Effector CD8-positive, alpha-beta T cell (primary cell): ENCODE data around the gene ZNF782.
A peak's percentile ranks its signal among the peaks of the same experiment; 100 is the strongest.
"Not testable (repeated sequence)": the region's sequence is repeated elsewhere in the genome, so short reads cannot be mapped to it uniquely, and the experiment has no call there.

Experiments used
- DNase-seq: peaks from one replicate; lab custom pipeline; 2025; lab: John Stamatoyannopoulos, UW
- total RNA-seq, 4 experiments: gene quantifications; one replicate each; lab custom pipeline; 2026; lab: John Stamatoyannopoulos, UW

Gene ZNF782
- 18.3 to 24.5 (median 21.3) reads per million in 4 experiments for total RNA-seq

- DNase-seq: peak; percentile 82
Measured at GRCh38 chr9:96853781-96854650, at the start of gene ZNF782. Gene ZNF782, minus strand, starts transcription at chr9:96854514. Its CDS starts 2,553 bp downstream, at chr9:96851961.

- DNase-seq: not testable (repeated sequence)
Measured at GRCh38 chr9:96900010-96900409, 45.7 kb upstream of the ZNF782 start.

DNA sequence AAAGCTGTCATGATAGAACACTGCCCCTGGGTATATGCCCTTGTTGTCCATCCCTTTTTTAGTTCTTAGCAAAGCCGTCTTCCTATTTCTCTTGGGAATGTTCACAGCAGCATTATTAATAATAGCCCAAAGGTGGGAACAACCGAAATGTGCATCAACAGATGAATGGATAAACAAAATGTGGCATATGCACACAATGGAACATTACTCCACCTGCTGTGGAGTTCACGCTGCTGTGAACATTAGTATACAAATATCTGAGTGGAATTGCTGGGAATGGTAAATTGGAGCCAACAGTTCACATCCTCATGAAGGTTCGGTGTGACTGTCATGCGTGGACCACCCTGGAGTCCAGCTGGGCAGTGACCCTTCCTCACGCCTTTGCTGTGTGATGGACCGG lies 37.8 kb upstream of the ZNF782 start:
- no peak for DNase-seq

- no peak for DNase-seq
Measured at GRCh38 chr9:96888591-96888990, 34.3 kb upstream of the ZNF782 start.

GRCh38 chr9:96885424-96885823 lies 31.1 kb upstream of the ZNF782 start:
- no peak for DNase-seq

DNA sequence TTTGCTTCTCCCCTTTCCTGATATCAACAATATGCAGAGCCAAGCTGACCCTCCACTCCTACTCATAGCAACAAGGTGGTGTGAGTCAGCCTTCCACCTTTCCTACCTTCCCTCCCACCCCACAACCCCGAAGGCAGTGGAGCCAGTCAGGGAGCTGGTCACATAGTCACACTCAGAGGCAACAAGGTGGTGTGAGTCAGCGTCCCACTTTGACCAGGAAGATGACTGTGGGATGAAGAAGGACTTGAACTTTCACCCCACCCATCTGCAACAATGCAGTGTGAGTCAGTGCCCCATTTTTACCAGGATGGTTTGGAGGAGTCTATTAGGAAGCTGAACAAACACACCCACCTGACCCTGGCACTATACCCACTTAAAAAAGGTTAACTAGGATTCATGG lies 30.1 kb upstream of the ZNF782 start:
- DNase-seq: no peak

GRCh38 chr9:96883922-96884321 lies 29.6 kb upstream of the ZNF782 start:
- no peak for DNase-seq

GRCh38 chr9:96877269-96877668 lies 23.0 kb upstream of the ZNF782 start:
- DNase-seq: no peak

GRCh38 chr9:96875461-96876142 lies 21.3 kb upstream of the ZNF782 start:
- no peak for DNase-seq

DNA sequence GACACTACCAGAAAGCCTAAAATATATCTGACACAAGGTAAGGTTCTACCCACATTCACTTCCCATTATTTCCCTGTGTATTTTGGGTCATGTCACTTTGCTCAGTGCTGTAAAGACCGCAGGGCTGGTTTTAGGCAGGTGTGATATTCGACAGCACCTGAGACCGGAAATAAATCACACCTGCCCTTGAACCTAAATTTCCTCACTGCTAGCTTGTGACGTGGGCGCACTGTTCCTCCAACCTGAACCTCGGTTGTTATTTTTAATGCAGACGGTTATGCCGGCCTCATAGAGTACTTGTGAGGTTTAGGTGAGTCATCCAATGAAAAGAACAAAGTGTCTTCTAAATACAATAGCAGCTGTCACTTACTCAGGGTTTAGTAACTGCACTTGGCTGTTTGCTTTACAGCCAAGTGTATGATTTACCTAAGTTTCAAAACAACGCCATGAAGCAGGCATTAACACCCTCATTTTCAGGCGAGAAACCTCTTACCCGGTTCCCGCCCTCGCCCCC lies 20.7 kb upstream of the ZNF782 start:
- no peak for DNase-seq

GRCh38 chr9:96874201-96874785 lies 20.0 kb upstream of the ZNF782 start:
- DNase-seq: no peak

- no peak for DNase-seq
Measured at GRCh38 chr9:96871176-96871575, 16.9 kb upstream of the ZNF782 start.

- no peak for DNase-seq
Measured at GRCh38 chr9:96868709-96869108, 14.4 kb upstream of the ZNF782 start.

DNA sequence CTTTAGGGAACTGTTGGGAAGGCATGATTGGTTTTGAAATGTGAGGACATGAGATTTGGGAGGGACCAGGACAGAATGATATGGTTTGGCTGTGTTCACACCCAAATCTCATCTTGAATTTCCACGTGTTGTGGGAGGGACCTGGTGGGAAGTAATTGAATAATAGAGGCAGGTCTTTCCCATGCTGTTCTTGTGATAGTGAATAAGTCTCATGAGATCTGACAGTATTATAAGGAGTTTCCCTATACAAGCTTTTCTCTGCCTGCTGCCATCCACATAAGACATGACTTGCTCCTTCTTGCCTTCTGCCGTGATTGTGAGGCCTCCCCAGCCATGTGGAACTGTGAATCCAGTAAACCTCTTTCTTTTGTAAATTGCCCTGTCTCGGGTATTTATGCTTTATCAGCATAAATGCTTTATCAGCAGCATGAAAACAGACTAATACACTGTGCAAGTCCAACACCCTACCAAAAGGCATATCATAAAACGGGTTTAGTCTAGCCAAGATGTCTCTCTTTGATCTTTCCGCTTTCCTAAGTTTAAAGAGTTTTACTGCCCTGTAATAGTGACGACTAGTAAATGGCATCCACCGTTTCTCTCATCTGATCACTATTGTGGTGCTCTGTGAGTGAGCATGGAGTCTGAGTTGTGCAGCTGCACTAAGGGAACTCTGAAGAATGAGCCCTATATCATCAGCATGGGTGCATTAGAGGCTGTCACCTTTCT lies 12.9 kb upstream of the ZNF782 start:
- DNase-seq: no peak

DNA sequence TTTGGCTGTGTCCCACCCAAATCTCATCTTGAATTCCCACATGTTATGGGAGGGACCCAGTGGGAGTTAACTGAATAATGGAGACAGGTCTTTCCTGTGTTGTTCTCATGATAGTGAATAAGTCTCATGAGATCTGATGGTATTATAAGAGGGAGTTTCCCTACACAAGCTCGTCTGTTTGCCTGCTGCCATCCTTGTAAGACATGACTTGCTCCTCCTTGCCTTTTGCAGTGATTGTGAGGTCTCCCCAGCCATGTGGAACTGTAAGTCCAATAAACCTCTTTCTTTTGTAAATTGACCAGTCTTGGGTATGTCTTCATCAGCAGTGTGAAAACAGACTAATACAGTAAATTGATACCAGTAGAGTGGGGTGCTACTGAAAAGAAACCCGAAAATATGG lies 10.9 kb upstream of the ZNF782 start:
- not testable (repeated sequence) for DNase-seq

DNA sequence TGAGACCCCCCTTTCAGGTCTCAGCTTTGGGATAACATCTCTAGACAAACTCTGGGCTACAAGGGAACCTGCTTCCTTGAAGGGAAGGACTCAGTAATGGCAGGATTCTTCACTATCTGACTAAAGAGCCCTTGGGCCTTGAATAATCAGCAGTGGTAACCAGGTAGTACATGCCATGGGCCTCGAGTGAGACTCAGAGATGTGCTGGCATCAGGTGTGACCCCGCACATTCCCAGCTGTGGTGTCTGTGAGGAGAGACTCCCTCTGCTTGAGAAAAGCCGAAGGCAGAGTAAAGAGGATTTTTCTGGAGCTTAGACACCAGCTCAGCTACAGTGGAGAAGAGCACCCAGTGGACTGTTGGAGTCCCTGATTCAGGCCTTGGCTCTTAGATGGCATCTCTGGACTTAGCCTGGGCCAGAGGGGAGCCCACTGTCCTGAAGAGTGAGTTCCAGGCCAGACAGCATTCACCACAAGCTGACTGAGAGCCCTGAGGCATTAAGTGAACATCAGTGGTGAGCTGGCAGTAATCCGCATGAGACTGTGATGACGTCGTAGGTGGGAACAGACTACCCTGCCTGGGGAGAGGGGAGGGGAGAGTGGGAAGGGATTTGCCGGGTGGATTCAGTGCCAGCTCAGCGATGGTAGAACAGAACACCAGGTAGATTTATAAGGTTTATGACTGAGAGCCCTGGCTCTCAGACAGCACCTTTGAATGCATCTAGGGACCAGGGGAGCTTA lies 5.3 kb upstream of the ZNF782 start:
- DNase-seq: no peak

DNA sequence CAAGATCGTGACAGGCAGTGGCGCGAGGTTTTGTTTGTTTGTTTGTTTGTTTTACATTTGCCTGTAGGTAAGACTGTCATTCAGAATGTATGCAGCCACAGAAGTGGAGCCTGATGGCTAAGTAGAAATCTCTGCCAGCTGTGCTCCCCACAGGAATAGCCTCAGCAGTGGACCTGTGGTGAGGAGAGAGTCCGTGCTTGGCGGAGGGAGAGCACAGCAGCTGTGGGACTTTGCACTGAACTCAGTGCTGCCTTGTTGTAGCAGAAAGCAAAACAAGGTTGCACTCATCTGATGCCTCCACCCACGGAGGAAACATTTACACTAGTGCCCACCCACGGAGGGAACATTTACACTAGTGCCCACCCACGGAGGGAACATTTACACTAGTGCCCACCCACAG lies 4.4 kb upstream of the ZNF782 start:
- no peak for DNase-seq

- DNase-seq: no peak
Measured at GRCh38 chr9:96858018-96858573, 3.8 kb upstream of the ZNF782 start.

DNA sequence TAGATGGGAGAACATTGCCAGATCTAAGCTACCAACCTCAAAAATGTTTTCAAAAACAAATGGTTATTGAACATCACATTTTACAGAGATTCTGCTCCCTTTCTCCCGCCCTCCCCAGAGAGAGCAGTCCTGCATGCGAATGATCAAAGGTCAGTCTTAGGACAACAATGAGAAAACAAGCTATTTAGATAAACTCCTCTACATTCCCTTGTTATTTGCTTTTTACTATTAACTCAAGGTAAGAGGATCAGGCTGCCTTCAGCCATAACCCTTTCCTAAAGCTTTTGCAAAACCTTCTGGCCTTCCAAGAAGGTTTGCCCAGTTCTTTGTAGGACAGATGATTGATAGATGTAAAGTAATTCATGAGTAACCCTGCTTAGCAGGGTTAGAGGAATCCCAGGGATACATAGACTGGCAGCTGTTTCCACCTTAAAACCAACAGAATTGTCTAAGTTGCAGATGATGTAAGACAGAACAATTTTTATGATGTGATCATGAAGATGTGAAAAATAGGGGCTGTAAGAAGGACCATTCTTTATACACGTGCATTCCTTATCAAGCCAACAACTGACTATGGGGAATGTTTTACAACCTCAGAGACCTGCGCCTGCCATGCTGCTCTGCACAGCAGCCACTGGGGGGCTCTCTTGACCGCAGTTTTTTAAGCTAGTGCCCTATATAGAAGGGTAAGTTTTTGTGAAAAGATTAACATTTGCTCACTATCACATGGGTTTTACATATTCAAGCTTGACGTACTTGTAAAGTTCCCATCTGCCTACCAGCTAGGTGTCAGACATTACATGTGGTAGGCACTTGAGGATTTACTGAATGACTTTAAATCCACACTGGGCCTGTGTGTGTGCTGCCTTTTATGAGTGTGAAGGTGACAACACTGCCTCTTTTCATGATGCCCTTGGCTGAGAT lies 2.3 kb upstream of the ZNF782 start:
- DNase-seq: peak; percentile 53
